DMS53 treated with DMSO at 0.1 percent for 48 hours (cell line): ENCODE measurements around the gene GFAP.

ENCODE experiments used
- DNase-seq: peaks from one replicate; lab custom pipeline; 2025; ENCODE audit not compliant: unreplicated experiment; lab: John Stamatoyannopoulos, UW

Gene GFAP

DNA sequence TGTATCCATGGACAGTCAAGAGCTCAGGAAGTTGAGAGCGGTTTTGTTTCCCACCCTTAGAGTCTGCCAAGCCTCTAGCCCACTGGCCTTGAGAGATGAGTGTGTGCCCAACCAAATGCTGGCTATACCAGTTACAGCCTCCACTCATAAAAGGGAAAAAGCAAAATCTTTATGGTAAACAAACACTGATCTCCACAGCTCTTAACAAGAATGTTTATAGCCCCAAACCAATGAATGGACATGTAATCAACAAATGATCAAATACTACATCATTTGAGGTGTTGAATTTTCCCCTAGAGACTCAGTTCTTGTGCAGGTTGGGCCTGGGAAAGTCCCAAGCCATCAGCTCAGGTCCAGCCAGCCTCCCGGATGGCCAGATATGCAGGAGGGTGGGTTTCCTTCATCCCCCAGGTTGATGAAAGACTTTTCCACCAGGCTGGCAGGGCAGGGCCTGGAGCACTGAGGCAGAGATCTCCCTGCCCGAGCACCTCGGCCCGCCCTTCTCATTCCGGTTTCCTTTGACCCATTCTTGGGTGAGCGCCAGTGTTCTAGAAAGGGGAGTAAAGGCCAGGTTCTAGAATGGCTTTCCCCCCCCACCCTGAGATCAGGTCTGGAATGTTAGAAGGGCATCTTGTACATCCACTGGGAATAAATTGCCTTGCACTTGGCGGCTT lies 12.2 kb downstream of the GFAP start:
- no peak for DNase-seq

DNA sequence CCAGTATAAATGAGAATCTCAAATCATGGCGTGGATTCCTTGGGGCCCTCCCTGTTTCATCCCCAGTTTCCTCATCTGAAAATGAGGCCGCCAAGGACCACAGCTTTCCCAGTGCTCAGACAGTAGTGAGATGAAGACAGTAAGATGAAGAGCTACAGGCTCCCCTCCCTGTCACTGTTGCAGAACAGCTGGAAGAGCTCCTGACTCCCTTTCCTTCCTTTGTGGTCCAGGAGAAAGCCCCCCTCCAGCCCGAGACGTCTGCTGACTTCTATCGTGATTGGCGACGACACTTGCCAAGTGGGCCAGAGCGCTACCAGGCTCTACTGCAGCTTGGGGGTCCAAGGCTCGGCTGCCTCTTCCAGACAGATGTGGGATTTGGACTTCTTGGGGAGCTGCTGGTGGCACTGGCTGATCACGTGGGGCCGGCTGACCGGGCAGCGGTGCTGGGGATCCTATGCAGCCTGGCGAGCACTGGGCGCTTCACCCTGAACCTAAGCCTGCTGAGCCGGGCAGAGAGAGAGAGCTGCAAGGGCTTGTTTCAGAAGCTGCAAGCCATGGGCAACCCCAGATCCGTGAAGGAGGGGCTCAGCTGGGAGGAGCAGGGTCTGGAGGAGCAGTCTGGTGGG lies 13.1 kb downstream of the GFAP start:
- DNase-seq: no peak

DNA sequence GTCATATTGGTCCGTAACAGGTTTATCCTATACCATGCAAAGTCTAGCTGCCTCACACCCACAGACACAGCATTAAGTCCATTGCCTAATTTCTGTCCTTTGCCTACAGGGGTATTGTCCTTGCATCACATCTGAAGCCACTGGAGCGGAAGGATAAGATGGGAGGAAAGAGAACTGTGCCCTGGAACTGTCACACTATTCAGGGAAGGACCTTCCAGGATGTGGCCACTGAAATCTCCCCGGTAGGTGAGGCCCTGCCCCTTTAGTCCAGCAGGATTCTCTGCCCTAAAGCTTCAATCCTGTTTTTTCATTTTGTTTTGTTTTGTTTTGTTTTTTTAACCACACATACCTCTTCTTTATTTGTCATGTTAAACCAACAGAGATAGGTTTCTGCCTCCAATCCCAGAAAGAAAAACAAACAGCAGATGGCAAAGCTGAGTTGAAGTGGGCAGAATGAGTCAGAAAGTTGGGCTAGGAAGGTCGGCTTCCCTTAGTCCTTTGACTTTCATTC lies 13.8 kb downstream of the GFAP start:
- DNase-seq: peak; percentile 97

DNA sequence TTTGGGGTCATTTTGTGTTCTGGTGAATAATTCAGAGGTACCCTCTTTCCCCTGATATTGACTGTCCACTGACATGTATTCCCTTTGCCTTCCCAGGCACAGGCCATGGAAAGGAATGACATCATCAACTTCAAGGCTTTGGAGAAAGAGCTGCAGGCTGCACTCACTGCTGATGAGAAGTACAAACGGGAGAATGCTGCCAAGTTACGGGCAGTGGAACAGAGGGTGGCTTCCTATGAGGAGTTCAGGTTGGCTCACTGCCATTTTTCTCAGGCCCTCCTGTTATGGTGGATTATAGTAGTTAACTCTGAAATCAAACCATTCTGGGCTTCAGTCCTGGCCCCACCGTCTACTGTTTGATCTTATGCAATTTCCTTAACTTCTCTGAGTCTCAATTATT lies 14.4 kb downstream of the GFAP start:
- peak; percentile 72 for DNase-seq

DNA sequence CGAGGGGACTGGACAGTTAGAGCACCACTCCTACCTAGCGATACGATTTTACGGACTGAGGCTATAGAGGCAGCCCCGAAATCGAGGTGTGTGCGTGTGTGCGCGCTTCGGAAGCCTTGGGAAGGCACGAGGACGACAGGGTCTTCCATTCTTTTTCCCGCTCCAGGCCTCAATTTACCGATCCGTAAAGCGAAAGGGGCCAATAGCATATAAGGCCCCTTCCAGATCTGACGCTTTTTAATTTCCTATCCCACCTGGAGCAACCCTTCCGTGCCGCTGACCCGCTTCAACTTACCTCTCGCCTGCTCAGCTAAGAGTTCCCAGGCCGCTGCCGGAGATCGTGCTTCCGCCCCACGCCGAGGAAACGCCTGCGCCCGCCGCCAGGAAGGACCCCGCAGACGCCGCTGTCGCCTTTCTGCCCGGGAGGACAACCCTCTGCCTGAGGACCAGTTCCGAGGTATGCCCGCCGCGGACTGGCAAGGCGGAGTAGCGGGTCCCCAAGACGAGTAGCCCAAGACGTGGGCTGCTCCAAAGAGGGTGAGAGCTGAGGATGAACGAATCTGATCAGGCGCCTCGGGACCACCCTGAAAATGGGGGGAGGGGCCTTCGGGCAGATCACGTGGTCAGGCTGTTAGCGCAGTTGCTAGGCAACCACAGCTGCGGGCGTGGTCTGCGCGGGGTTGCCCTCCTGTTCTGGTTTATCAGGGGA lies 16.1 kb downstream of the GFAP start, which contains the start of gene EFTUD2:
Gene EFTUD2 (minus strand): TSS at position 372 of the 709 bp plus-strand sequence. CDS start 4,924 bp downstream, outside the sequence.
- DNase-seq: peak; percentile 97

DNA sequence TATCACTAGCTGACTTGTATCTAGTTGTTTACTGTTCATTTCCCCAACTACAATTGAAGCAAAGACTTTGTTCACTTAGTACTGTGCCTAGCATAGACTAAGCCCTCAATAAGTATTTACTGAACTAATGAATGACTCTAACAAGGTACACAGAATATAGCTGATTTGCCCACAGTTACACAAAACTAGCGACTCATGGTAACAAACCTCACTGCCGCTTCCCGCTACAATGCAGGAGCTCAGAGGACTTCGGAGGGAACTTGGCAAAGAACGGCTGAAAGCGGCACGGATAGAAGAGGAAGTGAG lies 16.6 kb downstream of the GFAP start:
- peak; percentile 53 for DNase-seq

DNA sequence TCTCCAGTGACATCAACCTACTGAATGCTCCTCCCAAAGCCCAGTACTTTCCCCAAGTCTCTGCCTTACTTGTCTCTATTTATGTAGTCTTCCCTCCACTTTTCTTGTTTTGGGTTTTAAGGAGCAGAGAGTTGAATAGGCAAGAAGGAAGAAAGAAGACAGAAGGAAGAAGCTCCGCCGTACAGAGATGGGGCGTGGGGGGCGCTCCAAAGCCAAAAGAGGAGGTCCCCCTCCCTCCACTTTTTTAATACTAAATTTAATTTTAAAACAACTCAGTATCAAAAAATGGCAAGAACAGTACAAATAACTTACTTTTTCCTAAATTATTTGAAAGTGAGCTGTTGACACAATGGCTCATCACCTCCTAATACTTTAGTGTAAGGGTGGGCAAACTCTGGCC lies 20.7 kb downstream of the GFAP start:
- DNase-seq: no peak

DNA sequence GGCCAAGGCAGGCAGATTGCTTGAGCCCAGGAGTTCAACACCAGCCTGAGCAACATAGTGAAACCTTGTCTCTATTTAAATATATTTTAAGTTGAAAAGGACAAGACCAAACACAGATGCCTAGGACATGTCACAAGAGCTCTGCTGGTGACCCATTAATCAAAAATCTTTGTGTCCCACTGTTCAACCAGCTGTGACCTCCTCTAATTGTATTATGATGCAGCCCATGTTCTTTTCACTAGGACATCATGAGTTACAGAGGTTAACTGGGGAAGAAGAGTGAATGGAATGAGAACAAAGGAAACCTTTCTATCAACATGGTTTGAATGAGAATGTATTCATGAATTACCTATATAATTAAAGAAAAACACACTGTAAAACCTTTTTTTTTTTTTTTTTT lies 23.1 kb downstream of the GFAP start:
- no peak for DNase-seq

DNA sequence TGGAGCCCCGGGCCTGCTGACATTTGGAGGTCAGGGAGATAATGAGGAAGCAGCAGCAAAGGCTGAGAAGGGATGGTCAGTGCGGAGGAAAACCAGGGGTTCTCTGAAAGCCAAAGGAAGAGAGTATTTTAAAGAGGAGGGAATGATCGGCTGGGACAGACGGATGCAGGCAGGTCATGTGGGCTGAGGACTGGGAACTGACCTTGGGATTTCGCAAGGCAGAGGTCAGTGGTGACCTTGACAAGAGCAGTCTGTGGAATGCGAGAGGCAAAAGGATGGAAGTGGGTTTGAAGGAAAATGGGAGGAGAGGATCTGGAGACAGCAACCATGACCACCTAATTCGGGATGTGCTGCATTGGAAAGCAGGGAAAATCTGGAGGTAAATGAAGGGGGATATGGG lies 26.3 kb downstream of the GFAP start:
- DNase-seq: no peak

DNA sequence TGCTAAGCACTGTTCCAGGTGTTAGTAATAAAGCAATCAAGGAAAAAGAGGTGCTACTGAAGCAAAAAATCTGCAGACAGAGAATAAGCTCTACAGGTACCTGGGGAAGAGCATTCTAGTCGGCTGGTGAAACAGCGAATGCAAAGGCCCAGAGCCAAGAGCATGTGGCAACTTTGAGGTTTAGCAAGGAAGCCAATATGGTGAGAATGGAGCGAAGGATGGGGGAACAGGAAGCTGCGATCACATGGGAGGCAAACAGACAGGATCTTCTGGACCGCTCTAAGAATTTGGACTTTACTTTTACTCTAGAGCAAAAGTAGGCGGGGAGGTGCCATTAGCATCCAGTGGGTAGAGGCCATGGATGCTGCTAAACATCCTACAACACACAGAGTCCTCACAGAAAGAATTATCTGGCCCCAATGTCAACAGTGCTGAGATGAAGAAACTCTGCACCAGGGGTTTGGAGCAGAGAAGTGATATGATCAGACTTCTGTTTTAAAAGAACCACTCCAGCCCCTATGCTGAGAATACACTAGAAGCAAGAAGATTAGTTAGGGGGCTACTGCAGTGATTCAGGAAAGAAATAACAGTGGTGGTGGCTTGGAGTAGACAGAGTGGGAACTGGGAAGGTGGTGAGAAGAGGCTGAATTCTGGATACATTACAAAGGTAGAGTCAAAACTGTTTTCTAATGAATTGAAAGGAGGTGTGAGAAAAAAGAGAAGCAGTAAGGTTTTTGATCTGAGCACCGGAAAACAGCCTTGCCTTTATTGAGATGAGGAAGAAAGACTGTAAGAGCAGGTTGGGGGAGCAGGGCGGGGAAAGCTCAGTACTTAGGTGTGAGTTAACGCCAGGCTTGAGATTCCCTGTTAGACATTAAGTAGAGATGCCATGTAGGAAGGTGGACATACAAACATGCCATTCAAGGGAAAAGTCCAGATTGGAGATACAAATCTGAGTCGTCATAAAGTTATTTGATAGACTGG lies 27.0 kb downstream of the GFAP start:
- DNase-seq: no peak

DNA sequence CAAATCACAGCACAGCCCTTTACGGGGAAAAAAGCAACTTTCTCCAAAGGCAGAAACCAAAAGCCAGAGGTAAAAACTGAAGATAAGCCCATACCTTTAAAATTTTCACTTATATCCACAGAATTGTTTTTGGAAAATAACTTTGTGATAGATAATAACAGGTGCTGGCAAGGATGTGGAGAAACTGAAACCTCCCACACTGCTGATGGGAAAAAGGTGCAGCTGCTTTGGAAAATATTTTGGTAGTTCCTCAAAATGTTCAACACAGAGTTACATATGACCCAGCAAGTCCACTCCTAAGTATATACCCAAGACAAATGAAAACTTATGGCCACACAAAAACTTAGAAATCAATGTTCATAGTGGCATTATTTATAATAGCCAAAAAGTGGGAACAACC lies 28.3 kb downstream of the GFAP start:
- DNase-seq: no peak

DNA sequence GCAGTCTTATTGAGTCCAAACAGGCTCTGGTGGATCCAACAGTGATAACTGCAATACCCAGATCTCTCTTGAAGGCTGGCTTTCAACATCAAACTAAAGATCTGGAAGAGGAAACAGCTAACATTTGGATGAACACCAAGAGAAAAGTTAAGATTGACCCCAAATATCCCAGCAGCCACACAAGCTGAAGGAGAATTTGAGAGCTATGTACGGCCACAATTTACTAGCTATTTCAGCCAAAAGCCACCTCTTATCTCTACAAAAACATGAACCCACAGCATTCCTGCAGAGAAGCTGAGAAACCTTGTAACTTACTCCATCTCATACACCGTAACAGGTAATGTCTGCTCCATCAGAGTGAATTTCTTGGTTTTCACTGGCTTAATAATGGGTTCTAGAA lies 30.4 kb downstream of the GFAP start:
- no peak for DNase-seq

DNA sequence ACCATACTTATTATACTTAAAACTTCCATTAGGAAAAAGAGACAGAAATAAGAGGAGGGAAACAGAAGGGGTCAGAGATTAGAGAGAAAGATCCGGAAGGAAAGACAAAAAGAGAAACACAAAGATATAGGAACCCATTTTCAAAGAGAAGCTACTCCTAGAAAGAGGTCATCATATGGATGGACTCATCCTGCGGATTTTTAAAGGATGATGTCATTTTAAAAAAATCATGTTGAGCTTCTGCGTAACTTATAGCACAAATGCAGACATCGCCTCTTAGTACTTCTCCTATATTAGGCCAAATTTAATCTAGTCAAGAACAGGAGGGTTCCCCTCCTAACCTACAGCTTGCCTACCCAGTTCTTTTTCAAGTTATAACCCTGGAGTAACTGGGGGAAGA lies 34.2 kb downstream of the GFAP start:
- DNase-seq: no peak

DNA sequence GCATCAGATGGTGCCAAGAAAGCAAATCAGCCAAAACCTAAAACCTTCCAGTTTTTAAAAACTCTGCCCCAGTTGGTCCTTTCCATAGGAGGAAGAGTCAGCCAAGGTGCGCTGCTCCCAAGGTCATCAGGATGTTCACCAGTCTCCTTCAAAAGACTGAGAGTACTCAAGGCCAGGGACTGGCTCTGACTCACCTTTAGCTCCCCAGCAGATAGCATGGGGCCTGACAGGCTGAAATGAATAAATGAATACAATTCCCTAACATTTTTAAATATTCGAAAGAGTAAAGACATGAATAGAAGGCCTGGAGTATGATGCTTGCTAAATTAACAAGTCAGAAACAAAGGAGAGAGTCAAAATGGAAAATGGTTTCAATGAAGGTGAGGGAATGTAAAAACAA lies 35.2 kb downstream of the GFAP start:
- DNase-seq: no peak

DNA sequence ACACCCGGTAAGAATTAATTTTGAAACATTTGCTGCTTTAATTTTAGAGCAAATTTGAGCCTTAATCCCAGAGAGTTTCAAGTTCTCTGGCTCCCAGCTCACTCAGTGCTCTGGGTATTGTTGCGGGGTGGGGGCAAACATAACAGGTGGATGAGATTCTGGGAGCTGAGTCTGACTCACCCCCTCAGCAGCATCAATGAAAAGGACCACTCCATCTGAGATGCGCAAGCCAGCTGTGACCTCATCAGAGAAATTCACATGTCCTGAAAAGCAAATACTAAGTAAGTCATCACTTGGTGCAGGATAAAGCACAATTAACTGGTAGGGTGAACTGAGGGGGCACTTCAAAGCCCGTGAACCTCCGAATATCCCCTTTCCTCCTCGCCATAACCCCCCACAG lies 35.9 kb downstream of the GFAP start:
- DNase-seq: no peak

DNA sequence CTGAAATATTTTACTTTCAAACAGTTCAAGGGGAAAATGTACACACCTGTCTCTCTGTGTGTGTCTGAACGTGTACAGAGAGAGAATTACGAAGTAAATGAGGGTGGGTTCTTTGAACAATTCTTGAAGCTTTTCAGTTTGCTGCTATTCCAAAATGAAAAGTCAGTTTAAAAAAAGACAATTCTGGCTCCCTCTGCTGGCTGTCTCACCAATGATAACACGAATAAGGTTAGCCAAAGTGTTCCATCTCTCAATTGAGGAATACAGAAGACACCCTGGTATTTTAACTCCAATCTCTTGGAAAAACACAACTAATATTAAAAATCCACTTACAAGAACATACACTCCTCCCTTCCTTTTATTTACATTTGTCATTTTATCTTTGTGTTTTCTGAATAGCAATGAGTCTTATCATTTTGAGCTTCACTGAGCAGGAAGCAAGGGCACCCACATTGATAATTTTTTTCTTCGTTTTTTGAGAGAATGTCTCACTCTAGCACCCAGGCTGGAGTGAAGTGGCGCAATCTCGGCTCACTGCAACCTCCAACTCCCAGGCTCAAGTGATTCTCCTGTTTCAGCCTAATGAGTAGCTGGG lies 36.6 kb downstream of the GFAP start:
- peak; percentile 16 for DNase-seq

DNA sequence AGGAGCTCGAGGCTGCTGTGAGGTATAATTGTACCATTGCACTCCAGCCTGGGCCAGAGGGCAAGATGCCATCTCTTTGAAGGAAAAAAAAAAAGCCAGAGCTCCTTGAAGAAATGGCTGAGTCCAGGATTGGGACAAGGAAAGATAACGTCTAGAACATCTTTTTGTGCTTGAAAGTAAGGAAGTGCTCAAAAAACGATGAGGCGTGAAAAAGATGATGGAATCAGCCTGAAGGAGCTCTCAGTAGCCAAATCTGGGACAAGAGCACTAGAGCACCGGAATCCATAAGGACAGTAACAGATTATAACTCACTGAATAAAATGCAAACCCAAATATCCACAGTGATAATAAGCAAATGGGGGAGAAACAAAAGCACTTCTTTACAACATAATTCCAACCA lies 38.2 kb downstream of the GFAP start:
- no peak for DNase-seq

DNA sequence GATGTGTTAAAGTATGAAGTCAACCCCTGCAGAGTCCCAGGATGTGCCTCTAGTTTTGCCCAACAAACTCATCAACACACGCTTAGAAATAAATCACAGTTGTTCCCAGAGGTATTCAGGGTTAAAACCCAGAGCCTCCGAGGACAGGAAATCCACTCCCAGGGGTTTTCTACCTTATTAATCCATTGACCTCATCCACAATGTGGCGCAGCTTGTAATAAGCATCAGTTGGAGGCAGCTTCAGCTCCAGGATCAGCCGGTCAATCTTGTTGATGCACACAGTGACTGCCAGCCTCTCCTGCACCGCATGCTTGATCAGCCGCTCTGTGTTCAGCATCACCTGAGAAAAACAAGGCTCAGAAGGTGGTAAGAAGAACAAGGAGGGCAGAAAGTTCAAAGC lies 39.5 kb downstream of the GFAP start:
- DNase-seq: no peak

DNA sequence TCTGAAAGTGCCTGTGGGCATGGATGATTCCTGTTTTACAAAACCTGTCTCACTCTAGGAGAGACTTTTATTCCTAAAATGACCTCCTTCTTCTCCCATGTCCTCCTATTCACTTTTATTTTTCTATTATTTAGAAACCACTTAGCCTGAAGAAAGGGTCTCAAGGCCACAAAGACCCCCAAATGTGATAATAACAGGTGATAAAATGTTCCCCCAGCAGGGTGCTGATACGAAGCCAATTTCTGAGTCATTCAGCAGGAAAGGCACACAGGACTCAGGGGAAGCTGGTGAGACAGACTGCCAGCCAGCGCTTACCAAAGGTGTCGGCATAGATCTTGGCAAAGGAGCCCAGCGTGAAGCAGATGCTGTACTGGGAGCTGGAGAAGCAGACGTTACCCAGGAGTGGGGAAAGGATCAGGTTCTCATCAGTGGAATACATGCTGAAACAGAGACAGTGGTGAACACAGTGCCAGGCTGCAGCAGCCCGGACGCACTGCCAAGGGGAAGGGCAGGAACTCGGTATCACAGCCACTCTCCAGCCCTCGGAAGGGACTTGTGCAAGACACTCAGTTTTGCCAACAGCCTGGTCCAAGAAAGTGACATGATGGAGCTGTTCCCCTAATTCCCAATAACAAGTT lies 43.0 kb downstream of the GFAP start:
- no peak for DNase-seq

DNA sequence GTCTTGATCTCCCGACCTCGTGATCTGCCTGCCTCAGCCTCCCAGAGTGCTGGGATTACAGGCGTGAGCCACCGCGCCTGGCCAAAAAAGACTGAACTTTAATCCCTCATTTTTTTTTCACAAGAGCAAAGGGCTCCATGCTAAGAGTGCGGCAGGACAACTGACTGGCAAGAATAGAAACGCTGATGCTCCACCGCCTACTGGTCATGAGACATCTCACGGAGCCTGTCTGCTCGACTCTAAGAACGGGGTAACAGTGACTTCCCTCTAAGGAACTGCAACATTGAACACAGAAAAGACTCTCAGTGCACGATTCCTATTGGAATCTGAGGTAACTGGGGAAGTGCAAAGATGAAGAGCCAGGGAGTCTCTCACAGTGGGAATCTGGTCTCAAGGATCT lies 43.7 kb downstream of the GFAP start:
- no peak for DNase-seq
